NCI-H748 treated with DMSO at 0.1 percent for 48 hours (cell line): ENCODE measurements around the gene DAPL1.
"Not testable (repeated sequence)": the region's sequence is repeated elsewhere in the genome, so short reads cannot be mapped to it uniquely, and the experiment has no call there.

Source experiments
- DNase-seq: peaks from one replicate; lab custom pipeline; 2025; lab: John Stamatoyannopoulos, UW

Gene DAPL1

DNA sequence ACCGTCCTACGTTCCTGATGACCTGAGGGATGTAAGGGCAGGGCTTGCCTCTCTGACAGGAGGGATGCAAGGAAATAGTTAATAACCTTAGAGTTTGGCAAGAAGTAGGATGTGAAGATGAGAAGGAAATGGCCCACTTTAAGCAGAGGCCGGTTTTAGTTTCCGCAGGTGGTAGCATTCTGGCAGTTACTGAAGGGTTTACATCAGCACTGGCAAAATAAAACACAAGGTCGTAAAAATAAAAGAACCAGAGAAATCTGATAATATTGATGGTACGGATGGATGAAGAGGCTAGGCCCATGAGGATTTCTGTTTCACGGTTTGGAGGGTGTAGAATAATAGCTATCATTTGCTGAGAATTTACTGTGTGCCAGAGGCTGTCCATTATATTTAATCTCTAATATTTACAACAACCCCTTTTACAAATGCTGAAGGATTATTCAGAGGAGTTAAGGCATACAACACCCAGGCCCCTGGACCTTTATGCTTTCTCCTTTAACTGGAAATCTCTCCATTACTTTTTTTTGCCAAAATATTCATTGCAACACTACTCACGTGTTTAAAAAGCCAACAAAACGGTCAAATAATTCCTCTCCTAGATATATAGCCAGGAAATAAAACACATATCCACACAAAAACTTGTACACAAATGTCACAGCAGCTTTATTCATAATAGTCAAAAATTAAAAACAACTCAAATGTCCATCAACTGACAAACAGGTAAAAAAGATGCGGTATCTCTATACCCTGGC is 28.5 kb downstream of the DAPL1 start:
- DNase-seq: no peak

DNA sequence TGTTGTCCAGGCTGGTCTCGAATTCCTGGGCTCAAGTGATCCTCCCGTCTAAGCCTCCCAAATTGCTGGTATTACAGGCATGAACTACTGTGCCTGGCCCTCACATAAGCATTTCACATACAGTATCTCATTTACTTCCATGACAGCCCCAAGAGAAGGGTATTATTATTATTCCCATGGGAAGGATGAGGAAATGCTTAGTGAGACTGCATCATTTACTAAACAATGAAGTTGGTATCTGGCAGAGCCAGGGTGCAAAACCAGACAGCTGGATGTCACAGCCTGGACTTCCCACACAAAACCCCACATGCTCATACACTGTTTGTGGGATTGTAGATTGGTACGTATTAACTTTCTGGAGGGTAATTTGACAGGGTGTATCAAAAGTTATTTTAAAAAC is 29.9 kb downstream of the DAPL1 start:
- DNase-seq: no peak

- DNase-seq: no peak
Observed at GRCh38 chr2:158826965-158827364, 31.8 kb downstream of the DAPL1 start.

- DNase-seq: no peak
Observed at GRCh38 chr2:158828378-158829164, 33.5 kb downstream of the DAPL1 start.

- no peak for DNase-seq
Observed at GRCh38 chr2:158829167-158829566, 34.0 kb downstream of the DAPL1 start.

GRCh38 chr2:158830201-158830600 is 35.1 kb downstream of the DAPL1 start:
- DNase-seq: no peak

DNA sequence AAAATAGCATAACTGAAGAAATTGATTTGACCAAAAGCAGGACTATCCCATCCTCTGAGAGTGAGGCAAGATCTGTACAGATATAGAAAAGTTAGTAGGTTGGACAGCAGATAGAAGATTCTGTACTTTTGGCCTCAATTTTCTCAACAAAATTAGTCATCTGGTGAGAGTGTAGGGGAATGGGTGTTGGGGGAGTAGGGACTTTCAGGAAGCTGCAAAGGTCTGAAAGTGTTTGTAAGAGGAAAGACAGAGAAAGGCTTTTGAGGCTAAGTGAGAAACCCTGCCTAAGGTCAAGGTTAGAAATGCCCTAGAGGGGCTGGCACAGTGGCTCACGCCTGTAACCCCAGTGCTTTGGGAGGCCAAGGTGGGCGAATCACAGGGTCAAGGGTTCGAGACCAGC is 40.3 kb downstream of the DAPL1 start:
- no peak for DNase-seq

DNA sequence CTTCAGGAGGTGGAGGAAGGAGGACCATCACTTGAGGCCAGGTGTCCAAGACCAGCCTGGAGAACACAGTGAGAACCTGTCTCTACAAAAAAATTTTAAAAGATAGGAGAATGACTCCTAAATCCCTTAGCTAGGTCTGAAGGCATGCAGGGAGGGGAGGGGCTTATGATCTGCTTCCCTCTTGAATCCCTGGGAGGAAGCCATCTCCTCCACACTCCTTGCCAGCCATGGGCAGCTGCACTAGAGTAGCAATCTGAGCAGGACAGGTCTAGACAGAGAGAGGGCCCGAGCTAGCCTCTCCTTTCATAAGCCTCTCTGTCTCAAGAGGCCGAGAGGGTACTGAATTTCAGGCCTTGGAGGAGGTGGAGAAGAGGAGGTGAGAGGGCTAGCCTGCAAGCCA is 42.5 kb downstream of the DAPL1 start:
- DNase-seq: no peak

DNA sequence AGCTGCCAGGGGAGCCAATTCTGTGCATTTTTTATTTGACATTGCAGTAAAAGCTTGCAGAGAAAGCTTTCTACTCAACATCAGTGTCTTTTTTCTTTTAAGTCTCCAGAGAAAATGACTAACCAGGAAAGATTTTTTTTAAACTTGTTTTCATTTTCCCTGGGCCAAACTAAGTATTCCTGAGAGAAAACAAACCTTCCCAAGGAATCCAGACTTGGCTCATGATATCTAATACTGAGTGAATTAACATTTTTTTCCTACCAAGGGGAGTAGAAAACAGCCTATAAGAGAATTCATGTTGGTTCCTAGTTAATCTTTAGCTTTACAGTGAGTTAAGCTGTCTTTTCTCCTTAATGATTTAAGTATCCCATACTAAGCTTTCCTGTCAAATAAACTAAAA is 46.7 kb downstream of the DAPL1 start:
- DNase-seq: no peak

- no peak for DNase-seq
Observed at GRCh38 chr2:158845444-158845843, 50.3 kb downstream of the DAPL1 start.

DNA sequence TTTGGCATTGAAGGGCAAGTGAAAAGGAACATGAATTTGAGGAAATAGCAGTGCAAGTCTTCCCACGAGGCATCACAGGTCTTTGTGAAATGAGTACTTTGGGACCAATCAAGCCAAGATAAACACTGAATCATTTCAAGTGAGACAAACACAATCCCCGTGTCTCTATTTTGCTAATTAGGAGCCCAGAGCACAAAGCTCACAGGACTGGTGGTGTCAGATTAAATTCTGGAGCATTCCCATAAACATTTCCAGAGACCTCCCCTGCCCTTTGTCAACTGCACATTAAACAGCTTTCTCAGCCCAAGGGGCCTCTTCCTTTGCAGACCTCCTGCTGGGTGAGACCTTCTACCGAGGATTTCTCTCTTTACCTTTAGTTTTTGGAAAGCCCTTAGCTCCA is 50.7 kb downstream of the DAPL1 start:
- DNase-seq: peak; percentile 22

DNA sequence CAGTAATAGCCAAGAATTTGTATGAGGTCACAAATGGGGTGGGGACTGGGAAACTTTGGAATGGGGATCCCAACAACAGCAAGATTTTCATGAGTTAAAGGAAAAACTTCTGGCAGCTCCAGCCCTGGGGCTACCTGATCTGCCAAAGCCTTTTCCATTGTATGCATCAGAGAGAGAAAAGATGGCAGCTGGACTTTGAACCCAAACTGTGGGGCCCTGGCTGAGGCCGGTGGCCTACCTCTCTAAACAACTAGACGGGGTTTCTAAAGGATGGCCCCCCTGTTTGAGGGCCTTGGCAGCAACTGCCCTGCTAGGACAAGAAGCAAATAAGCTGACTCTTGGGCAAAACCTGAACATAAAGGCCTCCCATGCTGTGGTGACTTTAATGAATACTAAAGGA is 52.4 kb downstream of the DAPL1 start:
- not testable (repeated sequence) for DNase-seq

DNA sequence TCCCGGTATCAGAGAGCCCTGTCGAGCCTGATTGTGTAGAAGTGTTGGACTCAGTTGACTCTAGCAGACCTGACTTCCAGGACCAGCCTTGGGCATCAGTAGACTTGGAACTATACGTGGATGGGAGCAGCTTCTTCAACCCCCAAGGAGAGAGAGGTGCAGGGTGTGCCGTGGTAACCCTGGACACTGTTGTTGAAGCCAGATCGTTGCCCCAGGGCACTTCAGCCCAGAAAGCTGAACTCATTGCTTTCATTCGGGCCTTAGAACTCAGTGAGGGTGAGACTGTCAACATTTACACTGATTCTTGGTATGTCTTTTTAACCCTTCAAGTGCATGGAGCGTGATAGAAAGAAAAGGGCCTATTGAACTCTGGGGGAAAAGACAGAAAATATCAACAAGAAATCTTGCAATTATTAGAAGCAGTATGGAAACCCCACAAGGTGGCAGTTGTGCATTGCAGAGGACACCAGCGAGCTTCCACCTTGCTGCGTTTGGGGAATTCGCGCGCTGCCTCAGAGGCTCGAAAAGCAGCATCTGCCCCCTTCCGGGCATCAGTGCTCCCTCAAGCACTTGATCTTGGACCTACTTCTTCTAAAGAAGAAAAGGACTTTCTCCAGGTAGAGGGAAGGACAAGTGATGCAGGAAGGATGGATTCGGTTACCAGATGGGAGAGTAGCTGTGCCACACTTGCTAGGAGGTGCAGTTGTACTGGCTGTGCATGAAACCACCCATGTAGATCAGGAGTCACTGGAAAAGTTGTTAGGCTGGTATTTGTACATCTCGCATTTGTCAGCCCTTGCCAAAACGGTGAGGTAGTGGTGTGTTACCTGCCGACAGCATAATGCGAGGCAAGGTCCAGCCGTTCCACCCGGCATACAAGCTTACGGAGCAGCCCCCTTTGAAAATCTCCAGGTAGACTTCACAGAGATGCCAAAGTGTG is 53.2 kb downstream of the DAPL1 start:
- DNase-seq: not testable (repeated sequence)

DNA sequence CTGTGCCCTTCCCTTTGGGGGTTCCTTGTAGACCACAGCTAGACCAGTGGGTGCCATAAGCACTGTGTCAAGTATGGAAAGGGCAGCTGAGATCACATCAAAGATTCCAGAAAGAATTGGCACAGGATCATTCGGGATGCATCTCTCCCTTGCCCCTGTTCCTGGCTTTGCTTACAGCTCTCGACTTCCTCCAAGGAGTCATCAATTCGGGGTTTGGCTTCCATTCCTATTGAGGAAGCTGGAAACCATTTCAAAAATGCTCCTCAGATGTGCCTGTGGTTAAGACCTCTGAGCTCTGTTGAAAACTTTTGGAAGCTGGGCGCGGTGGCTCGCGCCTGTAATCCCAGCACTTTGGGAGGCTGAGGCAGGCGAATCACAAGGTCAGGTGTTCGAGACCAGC is 65.1 kb downstream of the DAPL1 start:
- DNase-seq: not testable (repeated sequence)

- DNase-seq: not testable (repeated sequence)
Observed at GRCh38 chr2:158861626-158862025, 66.5 kb downstream of the DAPL1 start.

DNA sequence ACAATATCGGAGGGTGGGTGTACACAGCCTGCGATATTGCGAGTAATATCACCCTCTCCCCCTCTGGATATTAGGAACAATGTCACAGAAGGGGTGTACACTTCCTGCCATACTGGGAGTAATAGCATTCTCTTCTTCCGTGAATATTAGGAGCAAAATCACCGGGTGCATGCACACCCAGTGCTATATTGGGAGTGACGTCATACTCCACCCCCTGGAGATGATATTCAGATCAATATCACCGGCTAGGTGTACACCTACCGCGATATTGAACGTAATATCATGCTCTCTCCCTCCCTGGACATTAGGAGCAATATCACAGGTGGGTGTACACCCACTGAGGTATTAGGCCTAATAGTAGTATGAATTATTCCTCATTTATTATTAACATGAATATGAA is 70.4 kb downstream of the DAPL1 start:
- DNase-seq: not testable (repeated sequence)
